GM21390 (cell line): Measurements from ENCODE around the gene RASGEF1C.

ENCODE experiments used
- ATAC-seq: cut with Tn5 transposase; IDR thresholded peaks from one replicate; pipeline ENCODE4 v1.9.1; 2021; ENCODE audit not compliant: unreplicated experiment

The RASGEF1C gene

DNA sequence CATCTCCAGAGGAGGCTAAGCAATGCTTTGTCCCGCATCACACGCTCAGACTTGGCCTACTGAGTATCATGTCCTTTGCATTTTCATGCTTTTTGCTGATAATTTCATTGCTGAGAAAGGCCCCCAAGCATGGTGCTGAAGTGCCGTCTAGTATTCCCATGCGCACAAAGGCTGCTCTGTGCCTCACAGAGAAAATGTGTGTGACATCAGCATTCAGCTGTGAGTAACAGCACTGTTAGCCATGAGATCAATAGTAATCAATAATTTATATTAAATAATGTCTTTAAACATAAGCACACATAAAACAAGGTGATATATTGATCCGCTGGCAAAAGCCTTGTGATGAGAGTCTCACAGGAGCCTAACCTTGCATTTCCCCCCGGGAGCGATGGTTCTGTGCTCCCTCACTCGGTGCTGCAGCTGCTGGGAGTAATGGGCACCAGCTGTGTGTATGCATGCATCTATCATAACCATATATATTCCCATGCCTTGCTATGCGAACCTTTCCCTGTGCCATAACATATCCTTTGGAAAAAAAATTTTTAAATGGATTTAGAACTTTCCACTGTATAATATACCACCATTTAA is 87.1 kb downstream of the RASGEF1C start:
- no peak for ATAC-seq

DNA sequence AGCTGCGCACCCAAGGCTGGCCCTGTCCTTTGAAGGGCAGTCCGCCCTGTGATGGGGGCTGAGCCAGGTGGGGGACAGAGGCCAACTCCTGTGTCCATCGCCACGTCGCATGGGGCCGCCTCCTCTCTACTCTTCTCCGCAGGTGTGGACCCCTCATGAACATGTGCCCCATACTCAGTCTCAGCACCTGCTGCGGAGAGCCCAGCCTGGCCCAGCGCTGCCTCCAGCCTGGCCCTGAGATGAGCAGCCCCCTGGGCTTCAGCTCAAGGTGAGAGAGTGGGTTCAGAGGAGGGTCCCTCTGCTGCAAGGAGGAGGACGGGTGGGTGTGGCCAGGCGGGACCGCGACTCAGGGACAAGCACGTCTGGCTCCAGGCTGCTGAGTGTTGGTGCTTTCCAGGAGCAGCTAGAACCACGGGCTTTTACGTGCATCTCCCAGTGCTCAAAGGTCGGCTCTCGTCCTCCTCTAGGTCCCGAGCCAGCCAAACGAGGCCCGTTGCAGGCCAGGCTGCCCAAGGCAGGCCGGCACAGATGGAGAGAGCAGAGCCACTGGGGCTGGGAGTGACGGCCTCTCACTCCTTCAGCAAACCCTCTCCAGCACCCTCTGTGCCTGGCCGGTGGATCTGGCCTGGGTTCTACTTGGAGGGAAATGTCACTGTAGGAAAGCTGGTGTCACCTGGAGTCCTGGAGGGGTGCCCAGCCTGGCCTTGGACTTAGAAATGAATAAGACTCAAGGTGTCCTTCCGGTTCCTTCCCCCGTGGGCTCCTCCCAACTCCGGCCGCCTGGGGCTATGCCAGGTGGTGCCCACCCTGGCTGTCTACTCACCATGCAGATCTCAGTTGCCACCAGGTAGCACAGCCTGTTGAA is 88.5 kb downstream of the RASGEF1C start:
- ATAC-seq, result no peak

DNA sequence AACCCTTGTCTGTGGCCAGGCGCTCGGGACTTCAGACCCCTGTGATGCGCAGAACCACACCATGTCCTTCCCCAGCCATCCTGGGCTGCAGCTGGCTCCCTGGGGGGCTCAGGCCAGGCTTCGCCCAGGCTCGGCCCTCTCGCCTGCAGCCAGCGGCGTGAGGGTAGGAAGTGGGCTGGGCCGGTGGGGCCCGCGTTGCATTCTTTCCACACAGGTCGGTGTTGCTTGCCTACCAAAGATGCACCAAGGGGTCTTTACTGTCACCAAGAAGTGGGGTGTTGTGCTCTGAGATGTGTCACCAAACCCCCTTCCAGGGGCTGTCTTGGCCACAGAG is 89.1 kb downstream of the RASGEF1C start:
- no peak for ATAC-seq

DNA sequence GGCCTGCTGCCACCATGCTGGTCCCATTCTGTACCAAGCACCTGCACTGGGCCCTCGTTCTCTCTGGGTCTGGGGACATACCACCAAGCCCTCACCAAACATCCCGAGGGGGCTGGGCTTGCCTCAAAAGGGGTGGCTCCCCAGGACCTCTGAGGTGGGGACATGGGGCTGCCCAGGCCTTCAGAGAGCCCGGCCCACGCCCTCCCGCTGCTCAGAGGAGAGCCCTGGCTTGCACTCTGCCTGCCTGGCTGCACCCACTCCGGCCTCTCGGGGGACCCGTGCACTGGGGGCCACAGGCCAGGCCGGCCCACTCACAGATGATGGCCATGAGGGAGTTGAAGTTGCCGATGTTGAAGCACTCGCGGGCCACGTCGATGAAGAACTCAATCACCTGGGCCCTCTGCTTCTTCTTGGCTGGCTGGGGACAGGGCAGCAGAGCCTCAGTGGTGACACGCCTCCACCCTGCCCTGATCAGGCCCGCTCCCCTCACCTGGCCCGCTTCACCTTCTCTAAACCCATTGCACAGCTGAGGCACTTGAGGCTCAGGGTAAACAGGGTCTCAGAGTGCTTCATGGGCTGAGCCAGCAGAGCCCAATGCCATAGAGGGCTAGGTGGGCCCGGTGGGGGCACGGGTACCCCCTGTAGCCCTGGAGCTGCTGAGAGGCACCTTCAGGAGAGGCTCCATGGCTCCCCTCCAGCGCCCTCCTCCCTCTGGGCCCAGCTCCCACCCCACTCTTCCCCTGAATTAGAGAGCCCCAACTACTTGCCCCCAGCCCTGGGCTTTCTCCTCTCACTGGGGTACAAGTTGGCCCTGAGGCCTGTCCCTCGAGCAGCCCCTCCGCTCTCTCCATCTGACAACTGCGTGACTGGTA is 89.7 kb downstream of the RASGEF1C start:
- ATAC-seq, result no peak

DNA sequence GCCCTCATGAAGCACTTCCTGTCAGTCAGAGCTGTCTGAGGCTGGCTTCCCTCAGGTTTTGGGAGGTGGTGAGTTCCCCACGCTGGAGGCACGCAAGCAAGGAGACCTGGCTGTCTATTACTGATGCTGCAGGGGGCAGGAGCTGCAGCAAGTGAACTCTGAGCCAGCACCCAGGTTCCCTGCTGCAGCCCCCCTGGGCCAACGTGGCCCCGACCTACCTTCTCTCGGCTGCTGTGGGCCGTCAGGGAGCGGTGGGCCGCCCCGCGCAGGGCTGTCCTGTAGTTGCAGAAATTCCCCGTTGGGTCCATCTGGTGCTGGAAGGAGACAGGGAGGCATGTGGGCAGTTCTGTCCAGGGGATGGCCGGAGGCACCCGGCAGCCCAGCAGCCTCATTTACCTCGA is 90.6 kb downstream of the RASGEF1C start:
- no peak for ATAC-seq

DNA sequence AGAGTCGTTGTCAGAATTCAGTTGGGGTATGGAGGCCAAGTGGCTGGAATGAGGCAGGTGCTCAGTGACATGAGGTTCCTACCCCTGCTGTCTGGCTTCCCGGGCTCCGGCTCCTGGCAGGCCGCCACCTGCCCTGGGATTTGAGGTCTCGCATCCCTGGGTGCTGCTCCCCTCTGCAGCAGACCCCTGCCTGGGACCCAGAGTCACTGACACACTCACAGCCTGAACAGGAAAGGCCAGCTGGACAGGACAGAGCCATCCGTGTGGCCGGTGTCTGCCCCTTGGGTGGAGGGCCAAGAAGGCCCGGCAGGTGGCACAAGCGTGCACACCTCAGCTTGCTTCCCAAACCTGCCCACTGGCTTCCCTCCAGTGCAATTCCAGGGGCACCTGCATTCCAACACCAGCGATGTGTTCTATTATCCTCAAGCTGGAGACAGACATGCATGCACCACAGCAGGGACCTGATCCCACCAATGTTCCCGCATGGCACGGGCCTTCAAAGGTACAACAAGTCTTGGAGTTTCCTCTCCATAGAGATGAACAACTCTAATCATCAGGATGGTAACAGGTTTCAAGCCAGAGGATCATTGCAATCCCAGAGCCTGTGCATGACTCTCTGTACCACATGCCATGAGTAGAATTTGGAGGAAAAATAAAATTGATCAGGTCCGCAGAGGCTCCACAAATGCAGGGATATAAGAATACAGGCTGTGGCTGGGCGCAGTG is 91.8 kb downstream of the RASGEF1C start:
- no peak for ATAC-seq

DNA sequence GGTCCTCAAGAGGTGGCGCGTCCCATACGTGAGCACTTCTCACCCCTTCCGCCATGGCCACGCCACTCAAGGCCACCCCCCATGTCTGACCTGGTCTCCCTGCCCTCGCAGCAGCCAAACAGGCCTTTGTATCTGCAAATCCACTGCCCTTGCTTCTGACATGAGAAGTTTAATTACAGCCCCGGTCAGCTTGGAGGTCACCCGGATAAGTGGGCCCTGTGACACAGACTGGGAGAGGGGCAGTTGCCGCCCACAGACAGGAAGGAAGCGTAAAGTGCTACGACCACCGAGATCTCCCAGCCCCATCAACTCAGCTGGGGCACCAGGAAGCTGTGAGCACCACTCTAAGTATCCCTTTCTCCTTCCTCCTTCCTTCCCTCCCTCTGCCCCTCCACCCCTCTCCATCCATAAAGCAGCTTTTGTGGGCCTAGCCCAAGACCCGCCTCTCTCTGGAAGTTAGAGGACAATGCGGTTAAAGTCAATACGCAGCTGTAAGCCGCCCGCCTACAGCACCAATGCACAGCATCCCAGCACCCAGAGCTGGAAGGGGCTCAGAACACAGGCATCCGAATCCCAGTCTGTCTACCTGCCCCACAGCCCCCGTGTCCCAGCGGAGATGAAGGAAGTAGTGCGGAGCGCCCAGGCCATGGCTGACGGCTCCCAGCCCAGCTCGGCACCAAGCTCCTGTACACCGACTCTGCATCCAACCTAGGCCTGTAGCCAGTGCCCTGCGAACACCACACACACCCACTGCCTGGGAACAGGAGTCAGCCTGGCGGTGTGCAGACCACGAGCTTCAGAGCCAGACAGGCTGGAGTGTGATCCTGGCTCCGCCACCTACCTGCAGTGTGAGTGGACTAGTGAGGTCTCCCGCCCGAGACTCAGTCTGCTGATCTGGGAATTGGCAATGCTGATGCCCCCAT is 92.7 kb downstream of the RASGEF1C start:
- ATAC-seq, result no peak

DNA sequence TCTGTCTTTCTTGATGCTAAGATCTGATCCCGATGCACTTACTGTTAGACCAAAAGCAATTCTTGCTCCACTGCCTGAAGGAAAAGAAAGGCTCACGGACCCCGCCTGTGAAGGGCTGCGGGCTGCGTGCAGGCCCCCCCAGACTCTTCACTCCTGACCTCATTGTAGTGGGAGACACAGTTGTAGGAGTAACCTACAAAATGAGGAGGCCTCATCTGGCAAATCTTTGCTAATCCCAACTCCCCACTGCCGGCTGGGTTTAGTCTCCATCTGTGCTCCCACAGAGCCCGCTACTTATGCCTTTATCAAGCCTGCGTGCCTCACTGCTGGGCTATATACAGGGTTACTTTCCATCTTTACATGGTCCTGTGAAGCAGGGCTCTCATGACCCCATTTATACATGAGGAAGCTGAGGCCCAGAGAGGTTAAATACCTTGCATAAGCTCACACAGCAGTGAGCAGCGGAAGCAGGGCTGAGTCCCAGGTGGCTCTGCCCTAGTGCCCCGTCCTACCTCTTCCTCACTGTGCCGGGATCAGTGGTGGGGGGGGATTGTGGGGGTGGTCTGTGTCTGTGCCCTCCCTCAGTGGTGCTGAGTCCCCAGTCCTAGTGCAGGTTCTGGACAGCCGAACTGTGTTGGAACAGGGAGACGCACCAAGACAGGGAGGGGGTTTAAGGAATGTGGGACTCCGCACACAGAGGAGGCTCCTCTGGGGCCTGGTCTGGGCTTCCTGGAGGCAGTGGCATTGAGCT is 93.5 kb downstream of the RASGEF1C start:
- ATAC-seq, result no peak

DNA sequence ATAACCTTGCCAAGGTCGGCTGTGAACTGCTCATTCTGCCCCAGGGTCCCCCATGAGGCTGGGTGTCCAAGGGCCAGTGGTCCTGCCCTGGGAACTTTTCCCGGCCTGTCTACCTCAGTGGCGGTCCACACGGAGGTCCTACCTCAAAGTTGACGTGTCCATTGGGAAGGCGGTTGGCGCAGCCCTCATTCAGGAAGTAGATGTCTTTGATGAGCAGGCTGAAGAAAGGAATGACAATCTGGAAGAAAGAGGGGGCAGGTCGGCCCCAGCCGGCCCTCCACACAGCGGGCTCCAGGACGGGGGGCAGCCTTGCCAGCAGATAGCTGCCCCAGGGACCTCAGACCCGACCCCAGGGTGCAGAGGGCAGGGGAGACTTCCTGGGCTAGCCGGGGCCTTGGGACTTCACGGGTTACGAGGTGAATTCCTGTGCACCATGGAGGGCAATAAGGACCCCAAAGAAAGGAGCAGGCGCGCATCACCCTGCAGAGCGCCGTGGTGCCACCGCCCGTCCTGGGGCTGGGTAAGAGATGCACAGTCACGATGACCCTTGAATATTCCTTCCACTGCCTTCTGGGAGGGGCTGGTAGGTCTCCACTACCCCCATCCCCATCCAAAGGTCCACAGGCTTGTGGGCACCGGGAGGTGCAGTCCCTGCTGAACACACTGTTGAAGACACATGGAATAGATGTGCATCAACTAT is 94.6 kb downstream of the RASGEF1C start:
- no peak for ATAC-seq

DNA sequence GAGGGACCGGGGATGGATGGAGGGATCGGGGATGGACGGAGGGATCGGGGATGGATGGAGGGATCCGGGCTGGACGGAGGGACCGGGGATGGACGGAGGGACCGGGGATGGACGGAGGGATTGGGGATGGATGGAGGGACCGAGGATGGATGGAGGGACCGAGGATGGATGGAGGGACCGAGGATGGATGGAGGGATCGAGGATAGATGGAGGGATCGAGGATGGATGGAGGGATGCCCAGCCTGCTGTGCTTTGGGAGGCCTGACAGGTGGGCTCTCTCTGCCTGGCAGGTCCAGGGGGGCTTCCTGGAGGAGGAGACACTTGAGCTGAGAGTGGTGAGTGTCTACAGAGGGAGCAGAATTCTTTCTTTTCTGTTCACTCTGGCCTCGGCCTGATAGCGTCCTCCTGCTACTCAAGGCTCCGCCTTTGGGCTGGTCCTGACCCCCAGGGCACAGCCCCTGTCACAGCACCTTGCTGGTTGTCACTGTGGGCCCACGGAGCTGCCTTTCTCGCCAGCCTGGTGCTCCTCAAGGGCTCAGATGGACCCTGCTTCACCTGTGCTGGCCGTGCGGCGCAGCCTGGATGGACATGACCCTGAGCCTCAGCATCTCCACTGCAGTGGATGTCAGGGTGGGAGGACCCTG is 95.2 kb downstream of the RASGEF1C start:
- no peak for ATAC-seq

DNA sequence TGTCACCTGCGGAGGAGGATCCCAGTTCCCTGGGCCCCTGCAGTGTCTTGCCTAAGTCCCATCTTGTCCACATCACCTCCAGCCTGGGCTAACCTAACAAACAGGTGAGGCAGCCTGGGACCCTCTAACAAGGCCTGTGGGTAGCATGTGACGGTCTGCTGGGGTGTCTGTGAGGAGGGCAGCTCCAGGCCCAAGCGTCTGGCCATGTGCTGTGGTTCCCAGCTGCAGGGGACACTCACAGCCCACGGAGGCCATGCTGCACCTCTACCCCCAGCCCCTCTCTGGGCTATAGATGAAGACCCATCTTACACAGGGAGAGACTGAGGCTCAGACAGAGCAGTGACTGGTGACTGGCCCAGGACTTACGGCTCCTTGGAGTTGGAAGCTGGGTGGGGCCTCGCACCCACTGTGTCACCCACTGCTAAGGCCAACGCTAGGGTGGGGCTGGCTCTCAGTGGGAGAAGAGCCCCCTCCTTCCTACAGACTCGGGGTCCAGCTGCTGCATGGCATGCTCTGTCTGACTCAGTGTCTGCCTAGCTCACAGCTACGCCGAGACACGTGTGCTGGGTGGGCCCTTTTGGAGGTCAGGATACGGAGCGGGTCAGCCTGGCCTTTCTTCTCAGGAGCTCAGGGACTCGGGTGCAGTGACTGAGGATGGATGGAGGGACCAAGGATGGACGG is 96.7 kb downstream of the RASGEF1C start:
- no peak for ATAC-seq

DNA sequence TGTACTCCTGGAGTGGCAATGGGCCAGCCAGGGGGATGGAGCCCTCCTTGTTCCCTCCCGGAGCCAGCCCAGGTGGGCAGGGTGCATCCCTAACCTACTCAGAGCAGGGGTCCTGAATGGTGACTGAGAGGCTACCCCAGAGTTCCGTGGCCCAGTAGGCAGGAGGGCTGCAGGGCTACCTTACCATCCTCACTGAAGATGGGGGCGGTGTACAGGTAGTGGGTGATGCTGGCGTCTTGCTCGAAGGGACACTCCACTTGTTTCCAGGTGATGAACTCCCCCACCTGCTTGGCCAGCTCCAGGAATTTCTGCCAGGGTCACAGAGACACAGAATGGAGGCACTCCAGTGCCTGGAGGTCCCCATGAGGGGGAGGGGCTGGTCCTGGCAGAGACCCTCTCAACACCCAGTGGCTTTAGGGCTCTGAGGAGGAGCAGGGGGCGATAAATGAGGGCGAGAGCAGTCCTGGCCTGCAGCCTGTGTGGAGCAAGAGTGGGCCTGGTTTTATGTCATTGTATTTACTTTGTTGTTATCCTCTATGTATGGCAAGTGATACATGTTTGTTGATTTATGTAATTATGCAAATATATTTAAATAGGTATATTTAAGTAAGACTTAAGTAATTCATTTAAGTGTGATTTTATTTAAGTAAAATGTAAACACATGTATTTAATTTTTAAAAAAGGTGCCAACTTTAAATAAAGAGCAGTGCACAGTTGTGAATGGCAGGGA is 97.6 kb downstream of the RASGEF1C start:
- no peak for ATAC-seq

DNA sequence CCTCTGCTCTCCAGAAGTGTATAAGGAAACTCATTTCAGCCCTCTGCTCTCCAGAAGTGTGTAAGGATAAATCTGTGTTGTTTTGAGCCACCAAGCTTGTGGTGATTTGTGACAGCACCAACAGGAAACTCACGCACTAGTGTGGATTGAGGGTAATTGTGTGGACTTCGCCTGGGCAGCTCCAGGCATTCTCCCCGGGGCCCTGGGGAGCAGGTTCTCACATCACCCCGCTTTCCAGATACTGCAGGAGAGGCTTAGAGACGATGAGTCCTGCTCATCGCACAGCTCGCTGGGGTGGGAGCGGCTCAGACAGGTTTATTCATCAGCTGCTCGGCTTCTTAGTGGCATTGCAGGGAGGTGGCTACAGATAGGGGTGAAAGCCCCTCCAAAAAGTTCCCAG is 99.1 kb downstream of the RASGEF1C start:
- ATAC-seq, result no peak

DNA sequence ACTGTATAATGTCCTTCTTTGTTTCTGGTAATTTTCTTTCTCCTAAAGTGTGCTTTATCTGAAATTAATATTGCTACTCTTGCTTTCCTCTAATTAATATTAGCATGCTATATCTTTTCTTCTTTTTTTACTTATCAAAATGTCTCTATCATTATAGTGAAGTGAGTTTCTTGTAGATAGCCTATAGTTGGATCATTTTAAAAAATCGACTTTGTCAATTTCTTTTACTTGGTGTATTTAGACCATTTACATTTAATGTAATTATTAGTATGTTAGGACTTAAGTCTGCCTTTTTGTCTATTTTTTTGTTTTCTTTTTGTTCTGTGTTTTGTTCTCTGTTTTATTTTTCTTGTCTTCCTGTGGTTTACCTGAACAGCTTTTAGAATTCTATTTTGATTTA is 102.0 kb downstream of the RASGEF1C start:
- ATAC-seq, result no peak

DNA sequence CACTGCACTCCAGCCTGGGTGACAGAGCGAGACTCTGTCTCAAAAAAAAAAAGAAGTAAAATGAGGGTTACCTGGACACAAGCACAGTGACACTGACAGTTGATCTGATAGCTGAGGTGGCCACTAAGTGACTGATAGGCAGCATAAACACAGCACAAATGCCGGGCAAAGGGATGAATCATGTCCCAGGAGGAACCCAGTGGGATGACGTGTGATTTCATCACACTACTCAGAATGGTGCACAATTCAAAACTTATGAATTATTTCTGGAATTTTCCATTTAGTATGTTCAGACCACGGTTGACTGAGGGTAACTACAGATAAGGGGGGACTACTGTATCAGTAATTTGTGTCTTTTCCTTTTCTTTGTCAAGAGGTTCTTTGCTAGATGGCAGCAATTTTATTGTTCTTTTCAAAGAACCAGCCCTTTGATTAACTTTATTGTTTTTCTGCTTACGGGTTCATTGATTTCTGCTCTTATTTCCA is 103.1 kb downstream of the RASGEF1C start:
- no peak for ATAC-seq

DNA sequence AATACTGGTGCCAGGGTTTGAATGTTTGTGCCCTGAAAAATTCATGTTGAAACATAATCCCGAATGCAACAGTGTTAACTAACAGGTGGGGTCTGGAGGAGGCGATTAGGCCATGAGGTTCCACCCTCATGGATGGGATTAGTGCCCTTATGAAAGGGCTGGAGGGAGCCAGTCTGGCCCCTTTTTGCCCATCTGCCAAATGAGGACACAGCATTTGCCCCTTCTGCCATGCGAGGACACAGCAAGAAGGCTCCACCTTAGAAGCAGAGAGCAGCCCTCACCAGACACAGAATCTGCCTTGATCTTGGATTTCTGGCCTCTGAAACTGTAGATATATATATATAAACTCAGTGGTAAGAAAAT is 104.9 kb downstream of the RASGEF1C start:
- ATAC-seq, result no peak
